Measurements from ENCODE around the gene CADPS. TPM values are rescaled to one million over a fixed set of nuclear protein-coding genes. Genes with fewer than 3 reads are reported as not detected.

Gene CADPS
- total RNA-seq, 5 donors from 2014 or later (not counting 1 experiment from before 2014, with no cell fraction given) = 0.49 TPM; not detected in 4

GRCh38 chr3:62675492-62675891 is 199.7 kb downstream of the CADPS start:
- no peaks in the 10 kb centered on the region for H3K36me3 Mint-ChIP-seq
- ChIA-PET CTCF (no interaction called here), POLR2A (no interaction called here)
- ATAC-seq (replicated peaks in 1 of 4) (no peak), DNase-seq (no peak)
- no peak overlapping the region for H3K27ac Mint-ChIP-seq
- Histone ChIP-seq H3K4me3 (ENCODE audit: control insufficient read depth in 1 of 2, extremely low read depth in 1 of 2, low read length in 1 of 2) (no peak overlapping the region), H3K4me1 (ENCODE audit: control insufficient read depth in 1 of 2, extremely low read depth in 1 of 2, insufficient read depth in 2 of 2, low read length in 2 of 2) (no peaks in the 10 kb centered on the region), H3K27me3 (replicated peaks in 1 of 2; ENCODE audit: control insufficient read depth in 2 of 2, extremely low read depth in 1 of 2, insufficient read depth in 2 of 2, low read length in 1 of 2) (no peaks in the 10 kb centered on the region), H3K36me3 (ENCODE audit: control insufficient read depth in 2 of 2, extremely low read depth in 1 of 2, insufficient read depth in 1 of 2, low read length in 1 of 2) (no peaks in the 10 kb centered on the region), H3K9me3 (no peaks in the 10 kb centered on the region), H3K27ac (ENCODE audit: low read length) (no peak overlapping the region)
- peaks cover 0 to 4% (median 0%) of the 10 kb centered on the region in 3 donors for H3K9me3 Mint-ChIP-seq
- H3K4me1 Mint-ChIP-seq = no peaks in the 10 kb centered on the region
- WGBS (ENCODE audit: insufficient coverage) = 40% methylated on average over 1 of the region's 1 CpG
- peaks cover 0 to 12% of the 10 kb centered on the region in 2 donors for H3K27me3 Mint-ChIP-seq
- no peak overlapping the region for H3K4me3 Mint-ChIP-seq

GRCh38 chr3:62672988-62673313 is 202.3 kb downstream of the CADPS start:
- H3K4me3 Mint-ChIP-seq = no peak overlapping the region
- H3K27ac Mint-ChIP-seq = no peak overlapping the region
- no peaks in the 10 kb centered on the region for H3K4me1 ChIP-seq (ENCODE audit: control insufficient read depth in 1 of 2, extremely low read depth in 1 of 2, insufficient read depth in 2 of 2, low read length in 2 of 2)
- no peaks in the 10 kb centered on the region for H3K36me3 Mint-ChIP-seq
- no peak for ATAC-seq (replicated peaks in 1 of 4)
- ChIA-PET CTCF (no interaction called here), POLR2A (no interaction called here)
- H3K36me3 ChIP-seq (ENCODE audit: control insufficient read depth in 2 of 2, extremely low read depth in 1 of 2, insufficient read depth in 1 of 2, low read length in 1 of 2) = no peaks in the 10 kb centered on the region
- H3K27ac ChIP-seq (ENCODE audit: low read length) = no peak overlapping the region
- peaks cover 0 to 12% of the 10 kb centered on the region in 2 donors for H3K27me3 Mint-ChIP-seq
- H3K9me3 Mint-ChIP-seq = peaks cover 0 to 4% (median 0%) of the 10 kb centered on the region in 3 donors
- H3K27me3 ChIP-seq (replicated peaks in 1 of 2; ENCODE audit: control insufficient read depth in 2 of 2, extremely low read depth in 1 of 2, insufficient read depth in 2 of 2, low read length in 1 of 2) = no peaks in the 10 kb centered on the region
- no peak overlapping the region for H3K4me3 ChIP-seq (ENCODE audit: control insufficient read depth in 1 of 2, extremely low read depth in 1 of 2, low read length in 1 of 2)
- no peaks in the 10 kb centered on the region for H3K9me3 ChIP-seq
- no peaks in the 10 kb centered on the region for H3K4me1 Mint-ChIP-seq
- no peak for DNase-seq

- Histone ChIP-seq H3K4me3 (ENCODE audit: control insufficient read depth in 1 of 2, extremely low read depth in 1 of 2, low read length in 1 of 2) (no peak overlapping the region), H3K27me3 (replicated peaks in 1 of 2; ENCODE audit: control insufficient read depth in 2 of 2, extremely low read depth in 1 of 2, insufficient read depth in 2 of 2, low read length in 1 of 2) (no peaks in the 10 kb centered on the region), H3K36me3 (ENCODE audit: control insufficient read depth in 2 of 2, extremely low read depth in 1 of 2, insufficient read depth in 1 of 2, low read length in 1 of 2) (no peaks in the 10 kb centered on the region), H3K9me3 (no peaks in the 10 kb centered on the region), H3K27ac (ENCODE audit: low read length) (no peak overlapping the region), H3K4me1 (ENCODE audit: control insufficient read depth in 1 of 2, extremely low read depth in 1 of 2, insufficient read depth in 2 of 2, low read length in 2 of 2) (no peaks in the 10 kb centered on the region)
- Mint-ChIP-seq H3K27ac (no peak overlapping the region), H3K4me1 (no peaks in the 10 kb centered on the region), H3K27me3 (peaks cover 0 to 12% of the 10 kb centered on the region in 2 donors), H3K9me3 (peaks cover 0 to 4% (median 0%) of the 10 kb centered on the region in 3 donors), H3K4me3 (no peak overlapping the region), H3K36me3 (no peaks in the 10 kb centered on the region)
- ChIA-PET CTCF (no interaction called here), POLR2A (interaction anchor here in 1 of 2 donors (0.6 kb wide), 1 partner anchor 9 kb away, joined by 5 read pairs; no protein-coding TSS in a partner anchor)
- 72% methylated on average over 7 of the region's 10 CpGs for WGBS (ENCODE audit: insufficient coverage)
- no peak for DNase-seq
- ATAC-seq (replicated peaks in 1 of 4) = no peak
Observed at GRCh38 chr3:62672270-62672987, 202.8 kb downstream of the CADPS start.

GRCh38 chr3:62670351-62670750 is 204.9 kb downstream of the CADPS start:
- POLR2A ChIA-PET = no interaction called here
- Mint-ChIP-seq H3K36me3 (no peaks in the 10 kb centered on the region), H3K27me3 (peaks cover 0 to 9% of the 10 kb centered on the region in 2 donors), H3K4me3 (no peak overlapping the region), H3K27ac (no peak overlapping the region), H3K4me1 (no peaks in the 10 kb centered on the region), H3K9me3 (peaks cover 0 to 4% (median 0%) of the 10 kb centered on the region in 3 donors)
- DNase-seq (no peak), ATAC-seq (replicated peaks in 1 of 4) (no peak)
- CTCF ChIA-PET = no interaction called here
- H3K36me3 ChIP-seq (ENCODE audit: control insufficient read depth in 2 of 2, extremely low read depth in 1 of 2, insufficient read depth in 1 of 2, low read length in 1 of 2) = no peaks in the 10 kb centered on the region
- H3K9me3 ChIP-seq = no peaks in the 10 kb centered on the region
- no peak overlapping the region for H3K27ac ChIP-seq (ENCODE audit: low read length)
- H3K4me3 ChIP-seq (ENCODE audit: control insufficient read depth in 1 of 2, extremely low read depth in 1 of 2, low read length in 1 of 2) = no peak overlapping the region
- no peaks in the 10 kb centered on the region for H3K27me3 ChIP-seq (replicated peaks in 1 of 2; ENCODE audit: control insufficient read depth in 2 of 2, extremely low read depth in 1 of 2, insufficient read depth in 2 of 2, low read length in 1 of 2)
- H3K4me1 ChIP-seq (ENCODE audit: control insufficient read depth in 1 of 2, extremely low read depth in 1 of 2, insufficient read depth in 2 of 2, low read length in 2 of 2) = no peaks in the 10 kb centered on the region

GRCh38 chr3:62669161-62669560 is 206.1 kb downstream of the CADPS start:
- Histone ChIP-seq H3K4me3 (ENCODE audit: control insufficient read depth in 1 of 2, extremely low read depth in 1 of 2, low read length in 1 of 2) (no peak overlapping the region), H3K27ac (ENCODE audit: low read length) (no peak overlapping the region), H3K4me1 (ENCODE audit: control insufficient read depth in 1 of 2, extremely low read depth in 1 of 2, insufficient read depth in 2 of 2, low read length in 2 of 2) (no peaks in the 10 kb centered on the region), H3K9me3 (no peaks in the 10 kb centered on the region), H3K36me3 (ENCODE audit: control insufficient read depth in 2 of 2, extremely low read depth in 1 of 2, insufficient read depth in 1 of 2, low read length in 1 of 2) (no peaks in the 10 kb centered on the region), H3K27me3 (replicated peaks in 1 of 2; ENCODE audit: control insufficient read depth in 2 of 2, extremely low read depth in 1 of 2, insufficient read depth in 2 of 2, low read length in 1 of 2) (no peaks in the 10 kb centered on the region)
- Mint-ChIP-seq H3K4me3 (no peak overlapping the region), H3K4me1 (no peaks in the 10 kb centered on the region), H3K9me3 (peaks cover 0 to 4% (median 0%) of the 10 kb centered on the region in 3 donors), H3K36me3 (no peaks in the 10 kb centered on the region), H3K27ac (no peak overlapping the region), H3K27me3 (peaks cover 0 to 6% of the 10 kb centered on the region in 2 donors)
- ChIA-PET CTCF (interaction anchor here in 1 of 2 donors (0.6 kb wide), 1 partner anchor 17 kb away, joined by 3 read pairs; no protein-coding TSS in a partner anchor), POLR2A (no interaction called here)
- DNase-seq (no peak), ATAC-seq (replicated peaks in 1 of 4) (no peak)
- WGBS (ENCODE audit: insufficient coverage) = no CpG with 5 or more reads among the region's 1 CpG

- no peaks in the 10 kb centered on the region for H3K36me3 ChIP-seq (ENCODE audit: control insufficient read depth in 2 of 2, extremely low read depth in 1 of 2, insufficient read depth in 1 of 2, low read length in 1 of 2)
- no peak for ATAC-seq (replicated peaks in 1 of 4)
- H3K9me3 ChIP-seq = no peaks in the 10 kb centered on the region
- Mint-ChIP-seq H3K27me3 (peaks cover 0 to 6% of the 10 kb centered on the region in 2 donors), H3K27ac (no peak overlapping the region), H3K4me3 (no peak overlapping the region), H3K9me3 (peaks cover 0 to 4% (median 0%) of the 10 kb centered on the region in 3 donors), H3K4me1 (no peaks in the 10 kb centered on the region), H3K36me3 (no peaks in the 10 kb centered on the region)
- no peak overlapping the region for H3K27ac ChIP-seq (ENCODE audit: low read length)
- no peaks in the 10 kb centered on the region for H3K27me3 ChIP-seq (replicated peaks in 1 of 2; ENCODE audit: control insufficient read depth in 2 of 2, extremely low read depth in 1 of 2, insufficient read depth in 2 of 2, low read length in 1 of 2)
- CTCF ChIA-PET = interaction anchor here in 1 of 2 donors (0.9 kb wide), 1 partner anchor 35 kb away, joined by 3 read pairs; no protein-coding TSS in a partner anchor
- 59% methylated on average over 3 of the region's 5 CpGs for WGBS (ENCODE audit: insufficient coverage)
- H3K4me1 ChIP-seq (ENCODE audit: control insufficient read depth in 1 of 2, extremely low read depth in 1 of 2, insufficient read depth in 2 of 2, low read length in 2 of 2) = no peaks in the 10 kb centered on the region
- POLR2A ChIA-PET = interaction anchor here in 1 of 2 donors (0.7 kb wide), 1 partner anchor 901 kb away, joined by 3 read pairs; no protein-coding TSS in a partner anchor
- DNase-seq = no peak
- H3K4me3 ChIP-seq (ENCODE audit: control insufficient read depth in 1 of 2, extremely low read depth in 1 of 2, low read length in 1 of 2) = no peak overlapping the region
Observed at GRCh38 chr3:62667714-62668113, 207.5 kb downstream of the CADPS start.

All from T-cell (primary cell).